Smooth muscle cell of the brain vasculature (primary cell): Measurements from ENCODE around the gene ITGA8.

Experiments used
- DNase-seq: peaks from one replicate; pipeline ENCODE4 v3.0.0-alpha.2; 2012; ENCODE audit warnings: low read depth, low spot score

The ITGA8 gene

GRCh38 chr10:15464381-15464780 is 255.3 kb downstream of the ITGA8 start:
- DNase-seq, result no peak
